HG03196 (cell line): ENCODE measurements around the gene APCDD1.
"Not testable (repeated sequence)": the region's sequence is repeated elsewhere in the genome, so short reads cannot be mapped to it uniquely, and the experiment has no call there.

Experiments
- ATAC-seq: cut with Tn5 transposase; IDR thresholded peaks from one replicate; pipeline ENCODE4 v1.9.1; 2021; ENCODE audit not compliant: unreplicated experiment

APCDD1 gene

GRCh38 chr18:10524507-10525370 is 70.3 kb downstream of the APCDD1 start:
- no peak for ATAC-seq

DNA sequence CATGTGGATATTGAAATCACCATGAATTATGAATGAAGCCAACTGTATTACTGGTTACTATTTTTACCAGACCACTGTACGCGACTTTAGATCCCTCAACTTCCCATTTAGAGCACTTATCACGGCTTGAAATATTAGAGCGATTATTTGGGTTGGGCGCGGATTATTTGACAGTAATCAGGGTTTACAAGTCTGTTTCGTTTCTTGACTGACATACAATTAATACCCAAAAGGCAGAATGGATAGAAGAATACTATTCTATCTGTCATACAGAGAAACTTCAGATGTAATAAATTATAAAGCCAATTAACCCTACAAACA is 70.9 kb downstream of the APCDD1 start:
- ATAC-seq = no peak

DNA sequence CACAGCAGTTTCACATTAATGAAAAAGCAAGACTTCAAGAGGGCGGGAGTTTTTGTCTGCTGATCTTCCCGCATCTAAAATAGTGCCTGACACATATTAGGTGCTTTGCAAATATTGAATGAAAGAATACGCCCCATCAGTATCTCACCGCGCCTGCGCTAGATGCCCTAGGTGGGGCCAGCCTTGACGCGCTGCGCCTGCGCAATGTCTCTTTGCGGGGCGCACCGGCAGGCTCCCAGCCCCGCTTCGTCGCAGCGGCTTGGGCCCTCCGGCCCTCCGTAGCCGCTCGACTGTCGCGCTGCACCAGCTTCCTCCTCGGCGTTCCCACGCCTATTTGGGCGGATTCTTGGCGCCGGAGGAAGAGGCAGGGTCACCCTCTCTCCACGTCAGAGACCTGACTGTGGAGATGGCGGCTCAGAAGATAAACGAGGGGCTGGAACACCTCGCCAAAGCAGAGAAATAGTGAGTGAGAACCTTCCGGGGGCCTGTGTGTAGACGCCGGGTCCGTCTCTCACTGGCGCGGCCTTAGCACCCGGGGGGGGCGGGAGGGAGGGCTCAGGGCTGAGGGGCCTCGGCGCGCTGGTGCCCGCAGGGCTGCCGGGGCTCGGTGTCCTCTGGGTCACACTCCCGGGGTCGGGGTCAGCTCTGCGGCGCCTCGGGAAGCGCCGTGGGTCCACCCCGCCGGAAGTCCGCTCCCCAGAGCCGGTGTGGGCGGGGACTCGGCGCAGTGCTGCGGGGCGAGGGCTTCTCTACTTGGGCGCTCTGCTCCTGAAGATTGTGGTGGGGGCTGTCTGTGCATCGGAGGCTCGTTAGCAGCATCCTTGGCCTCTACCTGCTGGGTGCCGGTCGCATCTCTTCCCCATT is 71.5 kb downstream of the APCDD1 start, which contains the start of gene NAPG:
TSS of gene NAPG (plus strand) at position 331 of the 864 bp plus-strand sequence. CDS start at position 407, 76 bp downstream.
- peak; percentile 79 for ATAC-seq

GRCh38 chr18:10526561-10526949 is 72.1 kb downstream of the APCDD1 start:
- ATAC-seq = no peak

DNA sequence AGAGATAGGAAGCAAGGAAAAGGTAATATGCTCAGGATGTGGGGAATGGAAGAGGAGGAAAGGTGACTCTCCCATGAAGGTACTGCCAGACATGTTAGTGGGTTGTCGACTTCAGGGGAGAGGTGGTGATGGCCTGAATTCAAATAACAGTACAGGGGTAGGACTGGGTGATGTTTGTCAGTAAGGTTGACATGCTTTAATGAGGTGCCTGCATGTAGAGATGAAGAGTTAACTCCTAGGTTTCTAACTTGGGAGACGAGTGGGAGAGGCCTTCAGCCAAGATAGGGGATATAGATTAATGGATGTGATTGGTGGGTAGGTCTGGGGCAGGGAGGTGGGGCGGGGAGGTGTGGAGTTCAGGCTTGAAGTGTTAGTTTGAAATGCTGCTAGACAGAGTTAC is 74.0 kb downstream of the APCDD1 start:
- ATAC-seq = no peak

GRCh38 chr18:10530002-10530401 is 75.6 kb downstream of the APCDD1 start:
- ATAC-seq = no peak

- ATAC-seq = no peak
Measured at GRCh38 chr18:10530852-10531251, 76.4 kb downstream of the APCDD1 start.

DNA sequence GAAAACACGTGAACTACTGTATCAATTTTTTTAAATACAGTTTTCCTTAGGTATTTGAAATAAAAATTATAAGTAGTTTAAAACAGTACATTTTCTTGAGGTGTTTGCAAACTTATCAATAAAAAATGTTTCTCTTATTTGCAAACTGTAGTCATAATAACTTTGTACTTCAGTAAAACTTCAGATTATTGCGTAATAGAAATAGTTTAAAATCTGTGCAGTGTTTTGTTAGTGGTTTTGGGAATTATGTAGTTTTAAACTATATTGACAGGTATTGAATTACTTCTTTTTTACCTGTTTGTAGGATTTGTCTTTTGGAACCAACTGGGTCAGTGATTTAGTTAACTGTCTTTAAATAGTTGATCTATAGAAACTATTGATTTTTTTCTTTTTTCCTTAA is 78.7 kb downstream of the APCDD1 start:
- no peak for ATAC-seq

GRCh38 chr18:10536280-10536679 is 81.8 kb downstream of the APCDD1 start:
- ATAC-seq = no peak

DNA sequence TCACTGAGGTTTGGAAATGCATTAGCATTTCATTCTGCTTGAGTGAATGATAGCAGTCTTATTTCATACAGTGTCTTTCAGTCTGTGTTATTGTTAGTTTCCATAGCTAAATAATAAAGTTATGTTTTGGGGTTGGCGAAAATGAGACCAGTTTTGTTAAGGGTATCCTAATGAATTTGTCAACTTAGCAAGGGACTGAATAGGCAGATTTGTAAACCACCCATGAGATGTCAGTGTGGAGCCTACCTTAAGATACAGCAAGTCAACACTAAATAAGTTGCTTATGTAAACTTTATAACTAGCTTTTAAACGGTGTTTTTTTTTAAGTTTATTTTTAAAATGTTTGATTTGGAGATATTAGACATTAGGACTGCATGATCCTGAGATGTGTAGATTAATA is 83.3 kb downstream of the APCDD1 start:
- no peak for ATAC-seq

DNA sequence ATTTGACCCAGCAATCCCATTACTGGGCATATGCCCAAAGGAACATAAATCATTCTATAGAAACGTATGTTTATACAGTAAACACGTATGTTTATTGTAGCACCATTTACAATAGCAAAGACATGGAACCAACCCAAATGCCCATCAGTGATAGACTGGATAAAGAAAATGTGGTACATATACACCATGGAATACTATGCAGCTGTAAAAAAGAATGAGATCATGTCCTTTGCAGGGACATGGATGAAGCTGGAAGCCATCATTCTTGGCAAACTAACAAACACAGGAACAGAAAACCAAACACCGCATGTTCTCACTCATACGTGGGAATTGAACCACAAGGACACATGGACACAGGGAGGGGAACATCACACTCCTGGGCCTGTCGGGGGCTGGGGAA is 84.7 kb downstream of the APCDD1 start:
- ATAC-seq = not testable (repeated sequence)
